A673 (cell line): Measurements from ENCODE around the gene CEP131. TPM values are rescaled to one million over a fixed set of nuclear protein-coding genes. Genes with fewer than 3 reads are reported as not detected.

ENCODE experiments used
- BruUV-seq: library from RNA; stranded (reverse); fragments of 400-500 nt; replicated peaks from 2 replicates; lab custom pipeline; 2021; lab: Mats Ljungman, UMichigan
- CTCF ChIA-PET: fragments of 300-600 bp; sonication (Branson Sonifier 250); formaldehyde crosslinking; loops from one replicate; lab custom pipeline; 2022; ENCODE audit warnings: antibody characterized with exemption; lab: Charles Lee
- POLR2A ChIA-PET: fragments of 300-600 bp; sonication (Branson Sonifier 250); formaldehyde crosslinking; loops from one replicate; lab custom pipeline; 2022; ENCODE audit warnings: antibody characterized with exemption; ENCODE audit not compliant: low non-redundant PET; lab: Charles Lee
- DNase-seq: peaks from one replicate; pipeline ENCODE4 v3.0.0-alpha.2; 2015; ENCODE audit warnings: low spot score
- H3K27ac ChIP-seq: fragments of 200-600 bp; sonication (generic); 2 replicates; pipeline ENCODE4 v1.5.1; 2016; ENCODE audit warnings: mixed run types, low read depth, mild to moderate bottlenecking, mixed read lengths, antibody characterized with exemption, low read length; ENCODE audit not compliant: poor library complexity, severe bottlenecking
- H3K27me3 ChIP-seq: fragments of 200-600 bp; sonication (generic); replicated peaks from 2 replicates; pipeline ENCODE4 v1.6.1; 2017; ENCODE audit warnings: mixed run types, low read depth, mild to moderate bottlenecking, mixed read lengths, antibody characterized with exemption, low read length; ENCODE audit not compliant: insufficient read depth, poor library complexity
- H3K36me3 ChIP-seq: fragments of 200-600 bp; sonication (generic); 2 replicates; pipeline ENCODE4 v1.6.1; 2016; ENCODE audit warnings: mixed run types, mild to moderate bottlenecking, mixed read lengths, antibody characterized with exemption, low read length; ENCODE audit not compliant: insufficient read depth, poor library complexity, severe bottlenecking
- H3K4me1 ChIP-seq: fragments of 200-600 bp; sonication (generic); 2 replicates; pipeline ENCODE4 v1.6.1; 2017; ENCODE audit warnings: mixed run types, mild to moderate bottlenecking, mixed read lengths, antibody characterized with exemption, low read length; ENCODE audit not compliant: insufficient read depth, poor library complexity, severe bottlenecking
- H3K4me3 ChIP-seq: fragments of 200-600 bp; sonication (generic); 2 replicates; pipeline ENCODE4 v1.5.1; 2016; ENCODE audit warnings: low read depth, mixed run types, mild to moderate bottlenecking, mixed read lengths, low read length; ENCODE audit not compliant: poor library complexity, severe bottlenecking
- H3K9me3 ChIP-seq: fragments of 200-600 bp; sonication (generic); 2 replicates; pipeline ENCODE4 v1.6.1; 2016; ENCODE audit warnings: mixed run types, low read depth, mild to moderate bottlenecking, mixed read lengths, antibody characterized with exemption, low read length; ENCODE audit not compliant: poor library complexity, severe bottlenecking
- EZH2 ChIP-seq: fragments of 200-600 bp; sonication (generic); IDR thresholded peaks from 2 replicates; pipeline ENCODE4 v1.6.1; 2017; ENCODE audit warnings: borderline replicate concordance, low read depth, mild to moderate bottlenecking, mixed read lengths, antibody characterized with exemption, low read length; ENCODE audit not compliant: poor library complexity, severe bottlenecking
- intact Hi-C: fragments of 100-400 bp; cut with micrococcal nuclease; formaldehyde crosslinking; loops from one replicate; pipeline ENCODE4 v1.10.0; 2022; ENCODE audit not compliant: unreplicated experiment
- total RNA-seq: library from RNA; stranded (reverse); gene quantifications from 2 replicates; pipeline ENCODE4 v1.2.3, GENCODE V29; 2021
- TF ChIP-seq, protein P1 (sequence below): fragments of 300-800, 200-600 bp; sonication (generic); conservative IDR thresholded peaks from 2 replicates; pipeline ENCODE4 v1.5.1; 2017; ENCODE audit warnings: low read depth, mild to moderate bottlenecking, antibody characterized with exemption, low read length, moderate library complexity, mixed read lengths

CEP131 gene
- total RNA-seq, 1 experiment from 2014 or later: 27.1 TPM

DNA sequence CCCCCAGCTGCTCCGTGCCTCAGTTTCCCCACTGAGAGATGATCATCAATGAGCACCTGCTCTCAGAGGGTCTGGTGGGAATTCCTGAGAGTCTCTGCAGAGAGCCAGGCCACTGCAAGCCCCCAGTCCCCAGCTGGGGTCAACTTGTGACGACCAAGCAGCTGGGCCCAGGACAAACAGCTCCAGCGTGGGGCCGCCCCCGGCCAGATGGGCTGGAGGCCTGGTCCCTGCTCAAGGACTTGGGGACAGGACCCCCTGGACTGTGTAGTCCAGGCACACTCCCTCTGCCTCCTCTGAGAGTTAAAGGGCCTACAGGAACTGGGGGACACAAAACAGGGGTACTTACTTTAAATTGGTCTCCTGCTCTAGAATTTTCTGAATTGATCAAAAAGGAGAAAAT, 40.2 kb downstream of the CEP131 start:
- no peak for DNase-seq
- TF ChIP-seq EZH2: no peak
- TF ChIP-seq, protein P1, sequence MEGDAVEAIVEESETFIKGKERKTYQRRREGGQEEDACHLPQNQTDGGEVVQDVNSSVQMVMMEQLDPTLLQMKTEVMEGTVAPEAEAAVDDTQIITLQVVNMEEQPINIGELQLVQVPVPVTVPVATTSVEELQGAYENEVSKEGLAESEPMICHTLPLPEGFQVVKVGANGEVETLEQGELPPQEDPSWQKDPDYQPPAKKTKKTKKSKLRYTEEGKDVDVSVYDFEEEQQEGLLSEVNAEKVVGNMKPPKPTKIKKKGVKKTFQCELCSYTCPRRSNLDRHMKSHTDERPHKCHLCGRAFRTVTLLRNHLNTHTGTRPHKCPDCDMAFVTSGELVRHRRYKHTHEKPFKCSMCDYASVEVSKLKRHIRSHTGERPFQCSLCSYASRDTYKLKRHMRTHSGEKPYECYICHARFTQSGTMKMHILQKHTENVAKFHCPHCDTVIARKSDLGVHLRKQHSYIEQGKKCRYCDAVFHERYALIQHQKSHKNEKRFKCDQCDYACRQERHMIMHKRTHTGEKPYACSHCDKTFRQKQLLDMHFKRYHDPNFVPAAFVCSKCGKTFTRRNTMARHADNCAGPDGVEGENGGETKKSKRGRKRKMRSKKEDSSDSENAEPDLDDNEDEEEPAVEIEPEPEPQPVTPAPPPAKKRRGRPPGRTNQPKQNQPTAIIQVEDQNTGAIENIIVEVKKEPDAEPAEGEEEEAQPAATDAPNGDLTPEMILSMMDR: no peak
- Histone ChIP-seq H3K4me3 (no peak overlapping the region), H3K27ac (no peak overlapping the region), H3K9me3 (no peaks in the 10 kb centered on the region), H3K4me1 (no peaks in the 10 kb centered on the region), H3K27me3 (no peaks in the 10 kb centered on the region), H3K36me3 (no peaks in the 10 kb centered on the region)
- intact Hi-C loops: no loop called here
- POLR2A ChIA-PET: no interaction called here
- no TSS peak for BruUV-seq
- CTCF ChIA-PET: no interaction called here

DNA sequence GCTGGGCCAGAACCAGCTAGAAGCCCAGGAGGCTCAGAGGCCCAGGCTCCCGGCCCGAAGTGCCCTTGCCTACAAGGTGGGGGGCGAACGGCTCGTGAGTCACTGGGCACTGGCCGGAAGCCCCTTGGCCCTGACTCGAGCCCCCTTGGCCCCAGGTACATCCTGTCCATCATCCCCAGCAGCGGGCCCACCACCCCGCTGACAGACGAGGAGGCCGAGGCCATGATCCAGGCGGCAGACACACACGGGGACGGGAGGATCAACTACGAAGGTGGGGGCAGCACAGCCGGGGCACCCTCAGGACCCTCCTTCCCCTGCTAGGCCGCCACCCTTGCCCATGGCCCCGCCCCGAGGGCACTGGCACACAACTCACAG, 41.0 kb downstream of the CEP131 start:
- DNase-seq: no peak
- Histone ChIP-seq H3K9me3 (no peaks in the 10 kb centered on the region), H3K27ac (no peak overlapping the region), H3K36me3 (no peaks in the 10 kb centered on the region), H3K4me1 (no peaks in the 10 kb centered on the region), H3K4me3 (no peak overlapping the region), H3K27me3 (no peaks in the 10 kb centered on the region)
- TF ChIP-seq EZH2: no peak
- TF ChIP-seq, protein P1: no peak
- CTCF ChIA-PET: no interaction called here
- POLR2A ChIA-PET: no interaction called here
- intact Hi-C loops: no loop called here
- BruUV-seq: no TSS peak

DNA sequence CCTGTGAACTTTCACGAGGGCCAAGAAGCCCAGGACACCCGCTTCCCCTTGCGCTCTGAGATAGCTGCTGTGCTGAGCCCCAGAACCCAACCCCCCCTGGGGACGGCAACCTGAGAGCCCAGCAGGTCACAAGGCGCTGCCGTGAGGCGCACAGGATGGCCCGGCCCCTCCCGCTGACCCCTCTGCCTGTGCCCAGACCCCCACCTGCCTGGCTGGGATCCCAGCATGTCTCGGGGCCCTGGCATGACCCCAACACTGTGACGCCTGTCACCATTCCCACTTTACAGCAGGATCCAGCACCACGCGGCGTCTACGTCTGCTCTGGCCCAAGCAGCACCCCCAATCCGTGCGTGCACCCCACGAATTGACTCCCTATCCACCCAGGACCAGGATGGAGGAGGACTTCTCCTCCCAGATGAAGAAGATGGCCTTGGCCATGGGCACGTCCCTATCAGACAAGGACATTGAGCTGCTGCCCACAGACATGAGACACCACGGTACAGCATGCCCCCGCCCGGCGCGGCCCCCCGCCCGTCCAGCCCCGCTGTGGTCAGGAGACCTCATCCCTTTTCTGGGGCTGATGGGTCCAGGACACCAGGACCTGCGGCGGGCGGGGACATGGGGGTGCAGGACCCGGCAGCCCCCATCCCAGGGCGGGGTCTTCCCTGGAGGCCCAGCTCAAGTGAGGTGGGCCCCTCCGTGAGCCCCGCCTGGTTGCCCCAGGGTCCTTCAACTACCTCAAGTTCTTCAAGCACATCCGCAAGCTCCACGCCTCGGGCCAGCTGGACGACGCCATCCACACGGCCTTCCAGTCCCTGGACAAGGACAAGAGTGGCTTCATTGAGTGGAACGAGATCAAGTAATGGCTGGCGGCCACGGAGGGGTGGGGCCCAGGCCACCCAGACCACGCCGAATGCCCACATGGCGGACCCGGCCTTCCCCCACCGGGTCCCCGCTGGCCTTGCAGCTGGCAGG, 41.6 kb downstream of the CEP131 start:
- H3K27ac ChIP-seq: no peak overlapping the region
- no peaks in the 10 kb centered on the region for H3K27me3 ChIP-seq
- no TSS peak for BruUV-seq
- DNase-seq: no peak
- H3K4me1 ChIP-seq: no peaks in the 10 kb centered on the region
- intact Hi-C loops: no loop called here
- no peak overlapping the region for H3K4me3 ChIP-seq
- no peaks in the 10 kb centered on the region for H3K36me3 ChIP-seq
- H3K9me3 ChIP-seq: no peaks in the 10 kb centered on the region
- ChIA-PET CTCF (no interaction called here), POLR2A (no interaction called here)
- TF ChIP-seq, protein P1: no peak
- TF ChIP-seq EZH2: no peak
